ENCODE data around the gene CD6. TPM values are rescaled to one million over a fixed set of nuclear protein-coding genes. Genes with fewer than 3 reads are reported as not detected.

Gene CD6
- total and polyA plus RNA-seq, 2 of the 8 experiments (the other 6 are each of a cell fraction or from before 2014, with no cell fraction given), result 0.03 TPM; not detected in 1

DNA sequence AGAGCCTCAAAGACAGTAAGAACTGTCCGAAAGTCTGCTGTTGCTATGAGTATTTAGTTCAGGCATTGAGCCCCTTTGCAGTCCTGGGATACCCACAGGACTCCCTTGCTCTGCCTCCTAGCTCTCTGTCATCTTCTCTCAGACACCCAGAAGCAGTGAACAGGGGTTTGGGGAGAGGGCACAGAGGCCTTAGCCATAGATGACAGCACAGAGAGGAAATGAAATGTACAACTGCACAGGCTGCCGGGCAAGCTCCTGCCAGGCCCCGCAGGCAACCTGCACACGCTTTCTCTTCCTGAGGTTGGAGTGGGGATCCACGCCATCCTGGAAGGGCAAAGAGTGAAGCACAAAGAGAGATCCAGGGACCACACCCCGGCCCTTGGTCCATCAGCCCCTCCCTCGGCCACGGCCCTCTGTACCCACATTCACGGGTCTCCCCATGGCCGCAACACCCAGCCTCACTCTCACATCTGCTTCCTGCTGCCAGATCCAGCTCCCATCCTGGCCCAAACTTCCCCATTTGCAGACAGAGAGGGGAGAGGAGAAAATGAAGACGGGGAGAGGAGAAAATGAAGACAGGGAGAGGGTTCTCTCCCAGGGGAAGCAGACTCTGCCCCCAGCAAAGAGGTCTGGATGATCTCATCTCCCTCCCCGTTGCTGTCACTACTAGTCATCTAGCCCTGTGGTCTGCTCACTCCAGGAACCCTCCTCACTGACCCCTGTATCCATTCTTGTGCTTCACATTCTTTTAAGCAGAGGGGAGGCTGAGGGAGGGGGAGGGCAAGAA lies 40.7 kb downstream of the CD6 start (continued):
- TF ChIP-seq SIN3A (conservative IDR thresholded peaks at IDR 0.05 in 1 of 2, IDR thresholded peaks at IDR 0.05 in 1 of 2; ENCODE audit: low read depth in 1 of 2, low read length in 2 of 2), result no peak
- no peak for TF ChIP-seq POLR2A (IDR thresholded peaks at IDR 0.05; ENCODE audit: control extremely low read depth in 1 of 2, low read depth in 2 of 2, low read length in 2 of 2)
- TF ChIP-seq SP1 (IDR thresholded peaks at IDR 0.05; ENCODE audit: low read depth, low read length), result no peak
- TF ChIP-seq CTBP2 (IDR thresholded peaks at IDR 0.05; ENCODE audit: borderline replicate concordance, insufficient read depth, insufficient read length, low read length), result no peak

Data from H1 (cell line).